OCI-LY1 (cell line): ENCODE results near the gene UBAC1.
A peak's percentile ranks its signal among the peaks of the same experiment; 100 is the strongest.

Experiments used
- H2AFZ ChIP-seq: fragments of 200-600 bp; sonication (generic), shearing (Covaris generic); 2 replicates; pipeline ENCODE4 v1.6.0; 2014; ENCODE audit warnings: antibody characterized with exemption, mild to moderate bottlenecking, low read length
- H3F3A ChIP-seq: fragments of 200-600 bp; sonication (generic), shearing (Covaris generic); 2 replicates; pipeline ENCODE4 v1.6.0; 2014; ENCODE audit warnings: mild to moderate bottlenecking, antibody characterized with exemption, low read length, moderate library complexity; ENCODE audit not compliant: insufficient read depth
- H3K27ac ChIP-seq: fragments of 200-600 bp; sonication (generic); 2 replicates; pipeline ENCODE4 v1.5.1; 2014; ENCODE audit warnings: low read length, mixed run types, mild to moderate bottlenecking, low read depth; ENCODE audit not compliant: poor library complexity, severe bottlenecking
- H3K27me3 ChIP-seq: fragments of 200-600 bp; sonication (generic); 2 replicates; pipeline ENCODE4 v1.6.0; 2014; ENCODE audit warnings: antibody characterized with exemption, mild to moderate bottlenecking, low read length, moderate library complexity; ENCODE audit not compliant: insufficient read depth
- H3K36me3 ChIP-seq: fragments of 200-600 bp; sonication (generic); 2 replicates; pipeline ENCODE4 v1.6.1; 2014; ENCODE audit warnings: mild to moderate bottlenecking, antibody characterized with exemption, low read length, moderate library complexity, mixed read lengths; ENCODE audit not compliant: insufficient read depth
- H3K4me1 ChIP-seq: fragments of 200-600 bp; sonication (generic); 2 replicates; pipeline ENCODE4 v1.5.1; 2014; ENCODE audit warnings: mild to moderate bottlenecking, low read length, moderate library complexity; ENCODE audit not compliant: insufficient read depth, severe bottlenecking
- H3K4me2 ChIP-seq: fragments of 200-600 bp; sonication (generic), shearing (Covaris generic); 2 replicates; pipeline ENCODE4 v1.6.1; 2014; ENCODE audit warnings: low read length
- H3K4me3 ChIP-seq: fragments of 200-600 bp; sonication (generic); 2 replicates; pipeline ENCODE4 v1.5.1; 2014; ENCODE audit warnings: low read length, low read depth, mild to moderate bottlenecking, mixed read lengths; ENCODE audit not compliant: poor library complexity, severe bottlenecking
- H3K79me2 ChIP-seq: fragments of 200-600 bp; shearing (Covaris generic); 2 replicates; pipeline ENCODE4 v1.6.1; 2016; ENCODE audit warnings: mixed run types, low read length, mixed read lengths; ENCODE audit not compliant: insufficient read depth
- H3K9ac ChIP-seq: fragments of 200-600 bp; sonication (generic), shearing (Covaris generic); 2 replicates; pipeline ENCODE4 v1.6.1; 2014; ENCODE audit warnings: mild to moderate bottlenecking, low read length, mixed read lengths
- H3K9me2 ChIP-seq: fragments of 200-600 bp; sonication (generic), shearing (Covaris generic); 2 replicates; pipeline ENCODE4 v1.6.1; 2014; ENCODE audit warnings: low read depth, mild to moderate bottlenecking, low read length, mixed read lengths
- H3K9me3 ChIP-seq: fragments of 200-600 bp; shearing (Covaris generic); 2 replicates; pipeline ENCODE4 v1.6.1; 2014; ENCODE audit warnings: low read length, mixed read lengths
- H4K20me1 ChIP-seq: fragments of 200-600 bp; sonication (generic), shearing (Covaris generic); 2 replicates; pipeline ENCODE4 v1.6.0; 2016; ENCODE audit warnings: mild to moderate bottlenecking, low read length; ENCODE audit not compliant: insufficient read depth
- CTCF ChIP-seq: fragments of 200-600 bp; sonication (generic), shearing (Covaris generic); IDR thresholded peaks from 2 replicates; pipeline ENCODE4 v1.5.1; 2017; ENCODE audit warnings: mild to moderate bottlenecking, antibody characterized with exemption, low read length, moderate library complexity, mixed read lengths
- EZH2 ChIP-seq: fragments of 200-600 bp; sonication (generic), shearing (Covaris generic); IDR thresholded peaks from 2 replicates; pipeline ENCODE4 v1.8.0; 2017; ENCODE audit warnings: borderline replicate concordance, mixed run types, mild to moderate bottlenecking, antibody characterized with exemption, low read length, moderate library complexity, mixed read lengths

UBAC1 gene

GRCh38 chr9:135992486-135993408 lies 31.6 kb upstream of the UBAC1 start:
- H3K4me2 ChIP-seq: peak overlapping the region; percentile 52

GRCh38 chr9:135991771-135992170 lies 30.6 kb upstream of the UBAC1 start:
- H3F3A ChIP-seq: no peaks in the 10 kb centered on the region
- H3K4me3 ChIP-seq: no peak overlapping the region
- H4K20me1 ChIP-seq: no peaks in the 10 kb centered on the region
- no peaks in the 10 kb centered on the region for H3K9me2 ChIP-seq
- H3K4me1 ChIP-seq: peaks cover 17% of the 10 kb centered on the region
- H3K27me3 ChIP-seq: 0 out of 2 replicates have a peak, but pooled peaks cover 8% of the 10 kb centered on the region
- H3K36me3 ChIP-seq: no peaks in the 10 kb centered on the region
- H3K9ac ChIP-seq: no peak overlapping the region
- H3K4me2 ChIP-seq: no peak overlapping the region
- no peak overlapping the region for H2AFZ ChIP-seq
- TF ChIP-seq EZH2: no peak
- no peak for TF ChIP-seq CTCF
- H3K9me3 ChIP-seq: no peaks in the 10 kb centered on the region
- no peaks in the 10 kb centered on the region for H3K79me2 ChIP-seq
- H3K27ac ChIP-seq: no peak overlapping the region

More at GRCh38 chr9:135992486-135993408, 31.6 kb upstream of the UBAC1 start:
- peaks cover 17% of the 10 kb centered on the region for H3K4me1 ChIP-seq
- H2AFZ ChIP-seq: no peak overlapping the region
- H3K27me3 ChIP-seq: 0 out of 2 replicates have a peak, but pooled peaks cover 8% of the 10 kb centered on the region
- H3K9ac ChIP-seq: no peak overlapping the region; the same call in 1 of the 2 replicates
- no peaks in the 10 kb centered on the region for H4K20me1 ChIP-seq
- H3F3A ChIP-seq: no peaks in the 10 kb centered on the region
- H3K27ac ChIP-seq: no peak overlapping the region
- no peaks in the 10 kb centered on the region for H3K36me3 ChIP-seq
- no peak for TF ChIP-seq EZH2
- no peak for TF ChIP-seq CTCF
- H3K9me2 ChIP-seq: no peaks in the 10 kb centered on the region
- H3K4me3 ChIP-seq: no peak overlapping the region
- H3K9me3 ChIP-seq: no peaks in the 10 kb centered on the region
- H3K79me2 ChIP-seq: no peaks in the 10 kb centered on the region

- Histone ChIP-seq H3K9me2 (no peaks in the 10 kb centered on the region), H2AFZ (no peak overlapping the region), H3K4me2 (no peak overlapping the region), H3K36me3 (no peaks in the 10 kb centered on the region), H3K27me3 (0 out of 2 replicates have a peak, but pooled peaks cover 6% of the 10 kb centered on the region), H3K79me2 (no peaks in the 10 kb centered on the region), H3K4me1 (peaks cover 17% of the 10 kb centered on the region), H3K27ac (no peak overlapping the region), H4K20me1 (no peaks in the 10 kb centered on the region), H3K9me3 (no peaks in the 10 kb centered on the region), H3K4me3 (no peak overlapping the region), H3K9ac (no peak overlapping the region), H3F3A (no peaks in the 10 kb centered on the region)
- TF ChIP-seq CTCF (no peak), EZH2 (no peak)
Observed at GRCh38 chr9:135990468-135991429, 29.6 kb upstream of the UBAC1 start.
